PFSK-1 (cell line): ENCODE measurements around the gene ROBO1.

ENCODE experiments used
- FOXP2 ChIP-seq: optimal IDR thresholded peaks from 2 replicates; pipeline ENCODE3; 2011; ENCODE audit warnings: borderline replicate concordance, control low read depth, inconsistent platforms; ENCODE audit not compliant: insufficient read depth; ENCODE audit errors: extremely low read length, extremely low read depth
- POLR2AphosphoS5 ChIP-seq: IDR thresholded peaks from 2 replicates; pipeline ENCODE4 v1.6.1; 2012; ENCODE audit warnings: low read depth, mild to moderate bottlenecking, control low read depth, low read length, moderate library complexity
- REST ChIP-seq, 2 experiments: IDR thresholded peaks; 2 replicates each; pipeline versions ENCODE4 v1.6.1 to v1.8.0; 2011 to 2012; ENCODE audit warnings: low read depth in 2 of 2, low read length in 2 of 2, control low read depth in 1 of 2, inconsistent platforms in 1 of 2, mild to moderate bottlenecking in 1 of 2, moderate library complexity in 1 of 2; ENCODE audit not compliant: insufficient read depth in 1 of 2
- SIN3A ChIP-seq: IDR thresholded peaks from 2 replicates; pipeline ENCODE4 v1.6.1; 2012; ENCODE audit warnings: mild to moderate bottlenecking, low read length, moderate library complexity, borderline replicate concordance; ENCODE audit not compliant: insufficient read depth
- TAF1 ChIP-seq: IDR thresholded peaks from 2 replicates; pipeline ENCODE4 v1.6.1; 2012; ENCODE audit warnings: low read length, control low read depth, borderline replicate concordance; ENCODE audit not compliant: insufficient read depth

Gene ROBO1

GRCh38 chr3:78665776-78666469 lies 1101.9 kb downstream of the ROBO1 start:
- TF ChIP-seq POLR2AphosphoS5 (no peak), TAF1 (no peak)

- TF ChIP-seq SIN3A (no peak), POLR2AphosphoS5 (no peak), REST (IDR thresholded peaks at IDR 0.05; ENCODE audit: insufficient read depth in 1 of 2, low read depth in 2 of 2, low read length in 2 of 2) (no peak), FOXP2 (no peak), TAF1 (no peak)
Measured at GRCh38 chr3:78665101-78665500, 1102.7 kb downstream of the ROBO1 start.

- TF ChIP-seq SIN3A (no peak), POLR2AphosphoS5 (no peak), REST (IDR thresholded peaks at IDR 0.05; ENCODE audit: insufficient read depth in 1 of 2, low read depth in 2 of 2, low read length in 2 of 2) (no peak), TAF1 (no peak), FOXP2 (no peak)
Measured at GRCh38 chr3:78660957-78661356, 1106.8 kb downstream of the ROBO1 start.

GRCh38 chr3:78659386-78659987 lies 1108.3 kb downstream of the ROBO1 start:
- no peak for TF ChIP-seq POLR2AphosphoS5
- no peak for TF ChIP-seq REST (IDR thresholded peaks at IDR 0.05; ENCODE audit: insufficient read depth in 1 of 2, low read depth in 2 of 2, low read length in 2 of 2)
- no peak for TF ChIP-seq TAF1
- no peak for TF ChIP-seq FOXP2
- no peak for TF ChIP-seq SIN3A

GRCh38 chr3:78647726-78648125 lies 1120.1 kb downstream of the ROBO1 start:
- TF ChIP-seq POLR2AphosphoS5: no peak
- TF ChIP-seq FOXP2: no peak
- no peak for TF ChIP-seq REST (IDR thresholded peaks at IDR 0.05; ENCODE audit: insufficient read depth in 1 of 2, low read depth in 2 of 2, low read length in 2 of 2)
- no peak for TF ChIP-seq SIN3A
- no peak for TF ChIP-seq TAF1
